Natural killer cell treated with Interleukin-12 subunit alpha and Interleukin-12 subunit beta and Interleukin-15 and Interleukin-18, amount 100 ng/mL, for 72 hours (primary cell): ENCODE results near the gene LRRC73. TPM values are rescaled to one million over a fixed set of nuclear protein-coding genes. Genes with fewer than 3 reads are reported as not detected.
"Not testable (repeated sequence)": the region's sequence is repeated elsewhere in the genome, so short reads cannot be mapped to it uniquely, and the experiment has no call there.

ENCODE experiments used
- ATAC-seq, 2 donors: fragments of 150-1000 bp; cut with Tn5 transposase in 1 of 2; sonication (Bioruptor Pico), chemical (Tn5 transposase) in 1 of 2; 2 replicates each; pipeline ENCODE4 v1.10.0; 2021
- DNase-seq: peaks from one replicate; pipeline ENCODE4 v3.0.0; 2022; ENCODE audit warnings: low spot score
- H3K27ac Mint-ChIP-seq, 2 donors: 1 replicate in 1 of 2; 2 replicates in 1 of 2; pipeline ENCODE4 v1.8.0; 2022; ENCODE audit warnings: mixed read lengths in 2 of 2, mild to moderate bottlenecking in 1 of 2, moderate library complexity in 1 of 2
- H3K27me3 Mint-ChIP-seq, 2 donors: 1 replicate in 1 of 2; 2 replicates in 1 of 2; pipeline ENCODE4 v1.8.0; 2022; ENCODE audit warnings: mixed read lengths in 2 of 2
- H3K36me3 Mint-ChIP-seq: one replicate; pipeline ENCODE4 v1.8.0; 2022; ENCODE audit warnings: mixed read lengths
- H3K4me1 Mint-ChIP-seq, 2 donors: 1 replicate in 1 of 2; 2 replicates in 1 of 2; pipeline ENCODE4 v1.8.0; 2022; ENCODE audit warnings: low read depth in 2 of 2, mixed read lengths in 2 of 2, mild to moderate bottlenecking in 1 of 2
- H3K4me3 Mint-ChIP-seq: one replicate; pipeline ENCODE4 v1.8.0; 2022; ENCODE audit warnings: mixed read lengths
- H3K9me3 Mint-ChIP-seq: 2 replicates; pipeline ENCODE4 v1.8.0; 2022; ENCODE audit warnings: mixed read lengths
- total RNA-seq, 2 donors: library from RNA; stranded (reverse); gene quantifications; one replicate each; pipeline ENCODE4 v1.2.3, GENCODE V29; 2022

LRRC73 gene
- total RNA-seq = under 1 TPM; 0.36 to 0.39 TPM

GRCh38 chr6:43509984-43510826 lies at the start of gene LRRC73:
Gene LRRC73, minus strand, starts transcription at chr6:43510346. Its CDS starts 561 bp downstream, at chr6:43509785.
- Mint-ChIP-seq H3K36me3 (peaks cover 12% of the 10 kb centered on the region), H3K27ac (peak within 1 kb of the TSS; percentile 49 to 67), H3K4me1 (peaks cover 17 to 26% of the 10 kb centered on the region in 2 donors), H3K4me3 (peak within 1 kb of the TSS; percentile 90), H3K27me3 (peaks cover 12 to 14% of the 10 kb centered on the region in 2 donors), H3K9me3 (no peaks in the 10 kb centered on the region)
- ATAC-seq (peak; percentile 85 to 90), DNase-seq (peak; percentile 88)

GRCh38 chr6:43559328-43559727 lies 49.2 kb upstream of the LRRC73 start:
- no peaks in the 10 kb centered on the region for H3K27me3 Mint-ChIP-seq
- H3K9me3 Mint-ChIP-seq = no peaks in the 10 kb centered on the region
- no peak overlapping the region for H3K4me3 Mint-ChIP-seq
- no peak overlapping the region for H3K27ac Mint-ChIP-seq
- no peak for ATAC-seq
- DNase-seq = no peak
- H3K4me1 Mint-ChIP-seq = no peaks in the 10 kb centered on the region
- H3K36me3 Mint-ChIP-seq = peaks cover 46% of the 10 kb centered on the region

- not testable (repeated sequence) for H3K27ac Mint-ChIP-seq, ATAC-seq
Measured at GRCh38 chr6:43557620-43558019, 47.5 kb upstream of the LRRC73 start.

GRCh38 chr6:43547222-43547621 lies 37.1 kb upstream of the LRRC73 start:
- no peaks in the 10 kb centered on the region for H3K9me3 Mint-ChIP-seq
- H3K27me3 Mint-ChIP-seq = no peaks in the 10 kb centered on the region
- peaks cover 0 to 8% of the 10 kb centered on the region in 2 donors for H3K4me1 Mint-ChIP-seq
- ATAC-seq (no peak), DNase-seq (no peak)
- H3K4me3 Mint-ChIP-seq = no peak overlapping the region
- peaks cover 45% of the 10 kb centered on the region for H3K36me3 Mint-ChIP-seq
- no peak overlapping the region for H3K27ac Mint-ChIP-seq

More at GRCh38 chr6:43557620-43558019, 47.5 kb upstream of the LRRC73 start:
- H3K9me3 Mint-ChIP-seq, H3K4me1 Mint-ChIP-seq, DNase-seq, H3K4me3 Mint-ChIP-seq, H3K27me3 Mint-ChIP-seq: not testable (repeated sequence)
- H3K36me3 Mint-ChIP-seq = peaks cover 55% of the 10 kb centered on the region

- Mint-ChIP-seq H3K4me3 (no peak overlapping the region), H3K27me3 (no peaks in the 10 kb centered on the region), H3K36me3 (peaks cover 43% of the 10 kb centered on the region), H3K9me3 (no peaks in the 10 kb centered on the region), H3K27ac (no peak overlapping the region), H3K4me1 (peaks cover 0 to 8% of the 10 kb centered on the region in 2 donors)
- no peak for DNase-seq
- ATAC-seq = no peak
Measured at GRCh38 chr6:43544461-43544860, 34.3 kb upstream of the LRRC73 start.

- Mint-ChIP-seq H3K4me1 (peaks cover 0 to 10% of the 10 kb centered on the region in 2 donors), H3K4me3 (no peak overlapping the region), H3K27me3 (no peaks in the 10 kb centered on the region), H3K36me3 (peaks cover 30% of the 10 kb centered on the region), H3K27ac (no peak overlapping the region), H3K9me3 (no peaks in the 10 kb centered on the region)
- no peak for ATAC-seq
- no peak for DNase-seq
Measured at GRCh38 chr6:43541774-43542471, 31.8 kb upstream of the LRRC73 start.

GRCh38 chr6:43540507-43540906 lies 30.4 kb upstream of the LRRC73 start:
- Mint-ChIP-seq H3K9me3 (no peaks in the 10 kb centered on the region), H3K4me3 (no peak overlapping the region), H3K36me3 (peaks cover 22% of the 10 kb centered on the region), H3K4me1 (peaks cover 0 to 10% of the 10 kb centered on the region in 2 donors), H3K27ac (no peak overlapping the region), H3K27me3 (no peaks in the 10 kb centered on the region)
- DNase-seq (no peak), ATAC-seq (no peak)

GRCh38 chr6:43539409-43539808 lies 29.3 kb upstream of the LRRC73 start:
- not testable (repeated sequence) for H3K4me3 Mint-ChIP-seq, H3K9me3 Mint-ChIP-seq, ATAC-seq, H3K27me3 Mint-ChIP-seq, DNase-seq, H3K4me1 Mint-ChIP-seq, H3K27ac Mint-ChIP-seq
- peaks cover 22% of the 10 kb centered on the region for H3K36me3 Mint-ChIP-seq

- H3K9me3 Mint-ChIP-seq, H3K4me1 Mint-ChIP-seq, H3K27me3 Mint-ChIP-seq, H3K4me3 Mint-ChIP-seq, H3K27ac Mint-ChIP-seq, ATAC-seq, DNase-seq: not testable (repeated sequence)
- H3K36me3 Mint-ChIP-seq = peaks cover 22% of the 10 kb centered on the region
Measured at GRCh38 chr6:43538986-43539385, 28.8 kb upstream of the LRRC73 start.

- Mint-ChIP-seq H3K4me3 (no peak overlapping the region), H3K27ac (no peak overlapping the region), H3K4me1 (no peaks in the 10 kb centered on the region), H3K27me3 (no peaks in the 10 kb centered on the region), H3K36me3 (peaks cover 17% of the 10 kb centered on the region), H3K9me3 (no peaks in the 10 kb centered on the region)
- ATAC-seq = no peak
- no peak for DNase-seq
Measured at GRCh38 chr6:43532201-43532600, 22.1 kb upstream of the LRRC73 start.

- Mint-ChIP-seq H3K4me1 (peaks cover 0 to 3% of the 10 kb centered on the region in 2 donors), H3K9me3 (no peaks in the 10 kb centered on the region), H3K27ac (no peak overlapping the region), H3K4me3 (no peak overlapping the region), H3K27me3 (no peaks in the 10 kb centered on the region), H3K36me3 (peaks cover 14% of the 10 kb centered on the region)
- no peak for DNase-seq
- no peak for ATAC-seq
Measured at GRCh38 chr6:43524483-43524961, 14.4 kb upstream of the LRRC73 start.

- no peaks in the 10 kb centered on the region for H3K27me3 Mint-ChIP-seq
- ATAC-seq = peak in 1 of 2 donors; percentile 41
- peaks cover 14% of the 10 kb centered on the region for H3K36me3 Mint-ChIP-seq
- no peak for DNase-seq
- no peaks in the 10 kb centered on the region for H3K9me3 Mint-ChIP-seq
- H3K27ac Mint-ChIP-seq = no peak overlapping the region
- no peak overlapping the region for H3K4me3 Mint-ChIP-seq
- H3K4me1 Mint-ChIP-seq = peaks cover 0 to 3% of the 10 kb centered on the region in 2 donors
Measured at GRCh38 chr6:43523284-43523683, 13.1 kb upstream of the LRRC73 start.

- Mint-ChIP-seq H3K27me3 (no peaks in the 10 kb centered on the region), H3K4me3 (no peak overlapping the region), H3K27ac (peak overlapping the region in 1 of 2 donors; percentile 33), H3K4me1 (peaks cover 0 to 3% of the 10 kb centered on the region in 2 donors), H3K36me3 (peaks cover 14% of the 10 kb centered on the region), H3K9me3 (no peaks in the 10 kb centered on the region)
- ATAC-seq = peak; percentile 7 to 44
- no peak for DNase-seq
Measured at GRCh38 chr6:43522547-43523261, 12.6 kb upstream of the LRRC73 start.
